Thymus (tissue), 11 donors: Measurements from ENCODE around the gene COQ5. TPM values are rescaled to one million over a fixed set of nuclear protein-coding genes. Genes with fewer than 3 reads are reported as not detected.

ENCODE experiments used
- DNase-seq, 9 donors: peaks; one replicate each; pipeline ENCODE4 v3.0.0-alpha.2; 2013; ENCODE audit warnings: low spot score in 9 of 9, low read depth in 6 of 9, missing footprints in 1 of 9
- H3K27ac ChIP-seq, 2 donors: one replicate each; pipeline ENCODE4 v1.5.1; 2013; ENCODE audit warnings: control low read depth in 1 of 2, low read depth in 1 of 2, low read length in 1 of 2, mild to moderate bottlenecking in 1 of 2, moderate library complexity in 1 of 2
- H3K27me3 ChIP-seq, 2 donors: one replicate each; pipeline ENCODE4 v1.5.1; 2013; ENCODE audit warnings: low read length in 1 of 2; ENCODE audit not compliant: control insufficient read depth in 2 of 2, insufficient read depth in 1 of 2
- H3K36me3 ChIP-seq, 2 donors: one replicate each; pipeline ENCODE4 v1.5.1; 2013; ENCODE audit warnings: low read length in 1 of 2, mild to moderate bottlenecking in 1 of 2, moderate library complexity in 1 of 2; ENCODE audit not compliant: control insufficient read depth in 2 of 2, insufficient read depth in 2 of 2
- H3K4me1 ChIP-seq, 2 donors: one replicate each; pipeline ENCODE4 v1.5.1; 2013; ENCODE audit warnings: low read length in 2 of 2; ENCODE audit not compliant: control insufficient read depth in 2 of 2, insufficient read depth in 2 of 2
- H3K4me3 ChIP-seq, 2 donors: one replicate each; pipeline ENCODE4 v1.5.1; 2013; ENCODE audit warnings: low read length in 2 of 2, control low read depth in 1 of 2, mild to moderate bottlenecking in 1 of 2
- H3K9me3 ChIP-seq, 2 donors: one replicate each; pipeline ENCODE4 v1.5.1; 2013; ENCODE audit warnings: low read length in 1 of 2, mild to moderate bottlenecking in 1 of 2; ENCODE audit not compliant: control insufficient read depth in 2 of 2, insufficient read depth in 1 of 2
- WGBS: extraction: QIAGEN DNeasy Blood & Tissue Kit; methylation state at CpG from one replicate; pipeline ENCODE4 v1.1.7; 2013; 5-methylcytosine and 5-hydroxymethylcytosine counted together
- polyA plus RNA-seq: library from polyadenylated mRNA; stranded (reverse); fragments of 200-250 nt; gene quantifications from one replicate; pipeline ENCODE4 v1.2.3, GENCODE V29; 2013
- total RNA-seq: library from RNA; stranded (reverse); fragments of 120-200 nt; gene quantifications from one replicate; pipeline ENCODE4 v1.2.4, GENCODE V29; 2013
- donor health status: healthy.

Gene COQ5
- total and polyA plus RNA-seq, 2 donors = 32.6 to 47.5 TPM

DNA sequence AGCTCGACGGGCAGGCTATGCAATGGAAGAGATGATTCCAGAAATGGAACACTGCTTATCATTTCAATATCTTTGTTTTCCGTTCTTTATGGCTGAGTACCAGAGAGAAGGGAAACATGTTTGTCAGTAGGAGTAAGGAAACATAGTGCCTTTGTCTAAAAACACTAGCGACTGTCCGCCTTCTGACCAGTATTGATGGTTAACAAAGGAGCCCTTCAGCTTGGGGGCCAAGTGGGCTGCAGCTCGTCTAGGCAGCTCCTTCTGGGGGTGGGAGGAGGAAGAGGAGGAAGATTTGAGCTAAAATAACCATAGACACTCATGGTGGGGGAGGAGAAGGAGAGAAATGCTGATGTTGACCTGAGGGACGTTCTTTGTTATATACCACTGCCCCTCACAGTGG, 15.0 kb downstream of the COQ5 start:
- Histone ChIP-seq H3K4me1 (no peaks in the 10 kb centered on the region), H3K9me3 (no peaks in the 10 kb centered on the region), H3K36me3 (peaks cover 38 to 42% of the 10 kb centered on the region in 2 donors), H3K27me3 (no peaks in the 10 kb centered on the region), H3K4me3 (no peak overlapping the region), H3K27ac (no peak overlapping the region)
- WGBS = 98% methylated on average over 7 of the region's 7 CpGs
- DNase-seq = no peak

DNA sequence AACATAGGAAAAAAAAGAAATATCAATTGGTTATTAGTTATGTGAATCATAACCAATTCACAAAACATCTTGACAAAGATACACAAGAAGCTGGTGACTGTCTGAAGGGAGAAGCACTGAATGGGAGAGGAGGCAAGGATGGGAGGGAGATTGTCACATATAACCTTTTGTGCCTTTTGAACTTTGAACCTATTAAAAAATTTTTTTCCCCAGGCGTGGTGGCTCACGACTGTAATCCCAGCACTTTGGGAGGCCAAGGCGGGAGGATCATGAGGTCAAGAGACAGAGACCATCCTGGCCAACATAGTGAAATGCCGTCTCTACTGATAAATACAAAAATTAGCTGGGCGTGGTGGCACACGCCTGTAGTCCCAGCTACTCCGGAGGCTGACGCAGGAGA, 20.4 kb downstream of the COQ5 start:
- DNase-seq = no peak
- Histone ChIP-seq H3K4me3 (no peak overlapping the region), H3K4me1 (no peaks in the 10 kb centered on the region), H3K27me3 (no peaks in the 10 kb centered on the region), H3K9me3 (no peaks in the 10 kb centered on the region), H3K36me3 (peaks cover 41 to 45% of the 10 kb centered on the region in 2 donors), H3K27ac (no peak overlapping the region)
- WGBS = 98% methylated on average over 8 of the region's 8 CpGs

DNA sequence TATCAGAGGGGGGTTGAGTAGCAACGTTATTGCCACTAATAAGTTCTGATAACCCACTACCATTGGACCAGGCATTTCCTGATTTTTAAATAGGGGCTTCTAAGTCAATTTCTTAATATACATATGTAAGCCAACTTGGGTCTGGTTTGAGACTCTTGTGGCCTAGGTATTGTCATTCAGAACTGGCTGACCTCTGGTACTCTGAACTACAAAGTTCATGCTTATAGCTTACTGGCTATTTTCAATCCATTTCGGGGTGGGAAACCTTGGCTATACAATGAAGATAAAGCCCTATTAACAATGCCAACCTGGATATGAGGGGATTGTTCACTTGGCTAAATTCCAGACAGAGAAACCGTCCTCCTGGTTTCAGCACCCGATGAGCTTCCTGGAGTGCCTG, 24.4 kb downstream of the COQ5 start:
- no peak overlapping the region for H3K27ac ChIP-seq
- H3K4me3 ChIP-seq = no peak overlapping the region
- H3K9me3 ChIP-seq = no peaks in the 10 kb centered on the region
- no peaks in the 10 kb centered on the region for H3K27me3 ChIP-seq
- WGBS = 94% methylated on average over 4 of the region's 4 CpGs
- H3K36me3 ChIP-seq = peaks cover 37 to 61% of the 10 kb centered on the region in 2 donors
- peaks cover 4 to 8% of the 10 kb centered on the region in 2 donors for H3K4me1 ChIP-seq
- DNase-seq = no peak

DNA sequence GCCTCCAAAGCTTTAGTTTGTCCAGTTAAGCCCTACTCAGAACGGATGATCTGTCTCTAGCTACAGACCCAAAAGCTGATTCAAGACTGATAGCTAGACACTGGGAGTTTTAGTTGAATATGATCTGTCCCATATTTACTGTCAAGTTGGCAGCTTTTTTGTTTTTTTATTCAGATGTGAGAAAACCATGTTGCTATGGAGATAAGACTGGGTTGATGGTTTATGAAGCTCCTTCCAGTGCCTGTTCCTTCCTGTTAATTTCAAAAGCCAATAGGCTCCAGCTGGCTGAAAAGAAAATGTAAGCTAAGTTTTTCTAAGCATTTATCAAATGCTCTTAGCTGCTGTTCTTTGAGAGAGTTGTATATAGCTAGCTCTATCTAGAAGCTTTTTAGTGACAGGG, 28.4 kb downstream of the COQ5 start:
- H3K27ac ChIP-seq = no peak overlapping the region
- H3K36me3 ChIP-seq = peaks cover 24 to 63% of the 10 kb centered on the region in 2 donors
- no peak overlapping the region for H3K4me3 ChIP-seq
- H3K9me3 ChIP-seq = no peaks in the 10 kb centered on the region
- peaks cover 14 to 19% of the 10 kb centered on the region in 2 donors for H3K4me1 ChIP-seq
- WGBS = 93% methylated on average over 1 of the region's 1 CpG
- H3K27me3 ChIP-seq = no peaks in the 10 kb centered on the region
- peak in 1 of 9 donors; percentile 30 for DNase-seq

DNA sequence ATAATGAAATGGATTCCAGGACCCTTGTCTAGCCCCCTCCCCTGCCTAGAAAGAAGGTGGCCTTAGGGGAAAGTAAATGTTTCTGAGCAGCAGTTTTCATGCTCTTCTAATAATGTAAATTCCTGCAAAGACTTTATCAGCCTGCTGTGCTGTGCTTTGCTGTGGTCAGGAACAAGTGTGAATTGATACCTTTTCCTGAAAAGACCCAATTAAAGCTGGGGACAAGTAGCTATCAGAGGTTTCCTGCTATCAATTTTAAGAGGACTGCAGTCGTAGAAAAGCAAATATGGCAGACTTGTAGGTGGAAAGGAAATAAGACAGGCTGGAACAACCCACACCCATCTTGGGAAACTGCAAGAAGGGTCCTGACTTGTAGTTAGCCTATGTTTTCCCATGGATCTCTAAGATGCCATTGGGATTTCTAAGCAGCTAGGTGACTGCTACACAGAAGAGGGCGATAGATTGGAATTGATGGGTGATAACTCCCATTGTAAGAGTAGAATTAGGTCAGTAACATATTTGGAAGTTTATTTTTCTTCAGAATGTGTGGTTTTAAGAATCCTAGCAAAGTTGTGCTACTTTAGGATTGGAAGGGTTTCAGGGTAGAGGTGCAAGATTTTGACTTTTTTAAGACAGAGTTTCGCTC, 30.0 kb downstream of the COQ5 start:
- peaks cover 18 to 54% of the 10 kb centered on the region in 2 donors for H3K36me3 ChIP-seq
- no peak overlapping the region for H3K27ac ChIP-seq
- no peak overlapping the region for H3K4me3 ChIP-seq
- 98% methylated on average over 3 of the region's 3 CpGs for WGBS
- H3K4me1 ChIP-seq = peaks cover 14 to 25% of the 10 kb centered on the region in 2 donors
- no peaks in the 10 kb centered on the region for H3K27me3 ChIP-seq
- DNase-seq = no peak
- H3K9me3 ChIP-seq = no peaks in the 10 kb centered on the region

DNA sequence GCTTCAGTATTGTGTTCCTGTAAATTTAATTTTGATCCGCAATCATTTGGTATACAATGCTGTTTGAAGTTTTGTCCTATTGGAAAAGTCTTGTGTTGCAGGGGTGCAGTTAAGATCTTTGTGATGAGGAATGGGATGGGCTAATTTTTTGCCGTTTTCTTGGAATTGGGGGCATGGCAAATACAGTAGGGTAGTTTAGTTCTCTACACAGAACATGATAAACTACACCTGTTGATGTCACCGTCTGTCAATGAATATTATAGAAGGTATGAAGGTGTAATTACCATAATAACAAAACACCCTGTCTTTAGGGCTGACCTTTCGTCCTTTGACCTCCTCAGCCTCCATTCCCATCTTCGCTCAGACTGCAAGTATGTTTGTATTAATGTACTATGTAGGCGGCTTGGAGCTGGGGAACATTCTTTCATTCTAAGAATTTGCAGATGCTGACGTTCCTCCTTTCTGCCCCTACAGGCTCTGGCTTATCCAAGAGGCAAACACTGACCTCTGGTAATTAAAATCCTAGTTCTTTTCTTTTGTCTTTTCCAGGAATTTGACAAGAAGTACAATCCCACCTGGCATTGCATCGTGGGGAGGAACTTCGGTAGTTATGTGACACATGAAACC, 31.3 kb downstream of the COQ5 start:
- Histone ChIP-seq H3K4me3 (peak overlapping the region; percentile 73 to 94), H3K27me3 (no peaks in the 10 kb centered on the region), H3K27ac (no peak overlapping the region), H3K36me3 (peaks cover 11 to 40% of the 10 kb centered on the region in 2 donors), H3K4me1 (peaks cover 14 to 25% of the 10 kb centered on the region in 2 donors), H3K9me3 (no peaks in the 10 kb centered on the region)
- no peak for DNase-seq
- WGBS = 67% methylated on average over 9 of the region's 9 CpGs

DNA sequence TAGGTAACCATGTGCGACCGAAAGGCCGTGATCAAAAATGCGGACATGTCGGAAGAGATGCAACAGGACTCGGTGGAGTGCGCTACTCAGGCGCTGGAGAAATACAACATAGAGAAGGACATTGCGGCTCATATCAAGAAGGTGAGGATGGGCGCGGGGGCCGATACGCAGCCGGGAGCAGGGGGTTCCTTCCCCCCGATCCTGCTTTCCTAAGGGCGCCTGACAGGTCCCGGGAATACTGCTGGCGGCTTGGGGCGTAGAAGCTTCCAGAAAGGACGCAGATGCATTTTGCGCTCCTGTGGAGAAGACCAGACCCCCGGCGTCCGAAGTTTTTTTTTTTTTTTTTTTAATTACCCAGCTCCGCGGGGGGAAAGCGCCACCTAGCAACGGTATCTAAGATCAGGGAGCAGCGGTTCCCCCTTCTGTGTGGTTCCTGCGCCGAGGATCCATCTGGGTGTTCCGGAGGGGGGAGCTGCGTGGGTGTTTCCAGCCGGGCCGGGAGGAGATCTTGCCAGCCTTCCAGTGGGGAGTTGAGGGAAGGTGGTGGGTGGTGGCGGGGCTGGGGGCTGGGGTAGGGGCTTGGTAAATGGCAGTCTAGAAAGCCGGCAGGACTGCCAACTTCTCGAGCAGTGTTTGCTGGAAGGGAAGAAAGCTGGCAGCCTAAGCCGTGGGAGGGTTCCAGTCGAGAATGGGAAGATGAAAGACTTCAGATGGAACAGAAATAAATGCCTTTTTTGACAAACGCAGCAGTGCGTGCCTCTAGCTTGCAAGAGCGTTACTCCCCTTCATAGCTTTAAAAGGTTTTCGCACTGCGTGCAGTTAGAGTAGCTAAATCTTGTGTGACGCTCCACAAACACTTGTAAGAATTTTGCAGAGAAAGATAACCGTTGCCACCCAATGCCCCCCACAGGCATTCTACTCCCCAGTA, 32.3 kb downstream of the COQ5 start:
- Histone ChIP-seq H3K36me3 (peaks cover 11 to 37% of the 10 kb centered on the region in 2 donors), H3K4me3 (peak overlapping the region; percentile 73 to 94), H3K27ac (peak overlapping the region; percentile 82 to 88), H3K9me3 (no peaks in the 10 kb centered on the region), H3K4me1 (peaks cover 14 to 25% of the 10 kb centered on the region in 2 donors), H3K27me3 (no peaks in the 10 kb centered on the region)
- DNase-seq = peak in 7 of 9 donors; percentile 24 to 68 (median 45)
- 1% methylated on average over 47 of the region's 47 CpGs for WGBS

DNA sequence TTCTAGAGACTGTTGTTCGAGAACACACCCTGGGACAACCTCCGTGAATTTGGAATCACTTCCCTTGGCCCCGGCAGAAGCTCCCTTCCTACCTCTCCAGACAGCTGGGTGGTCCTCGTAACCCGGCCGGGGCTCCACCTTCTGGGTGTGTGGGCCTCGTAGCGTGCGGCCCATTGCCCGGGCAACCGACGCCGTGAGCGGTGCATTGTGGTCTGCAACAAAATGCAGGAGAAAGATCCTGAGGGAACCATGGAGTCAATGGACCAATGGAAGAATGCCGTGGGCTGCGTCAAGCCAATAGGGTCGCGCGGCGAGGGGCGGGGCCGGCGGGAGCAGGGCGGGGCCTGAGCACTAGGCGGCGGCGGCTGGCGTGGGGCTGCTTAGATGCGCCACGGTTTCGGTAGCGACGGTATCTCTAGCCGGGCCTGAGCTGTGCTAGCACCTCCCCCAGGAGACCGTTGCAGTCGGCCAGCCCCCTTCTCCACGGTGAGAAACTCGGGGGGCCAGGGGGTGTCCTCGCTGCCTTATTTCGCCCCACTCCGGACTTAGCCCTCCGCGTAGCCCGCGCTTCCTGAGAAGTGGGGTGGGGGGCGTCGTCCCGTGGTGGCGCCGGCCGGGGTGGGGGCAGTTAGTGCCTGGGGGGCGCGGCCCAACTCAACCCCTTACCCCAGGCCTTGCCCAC, 33.1 kb downstream of the COQ5 start, which contains the start of gene DYNLL1:
TSS of gene DYNLL1 (plus strand) at position 383 of the 682 bp plus-strand sequence. CDS start 309 bp downstream, outside the sequence.
- peaks cover 14 to 23% of the 10 kb centered on the region in 2 donors for H3K4me1 ChIP-seq
- H3K4me3 ChIP-seq = peak within 1 kb of the TSS; percentile 73 to 94
- no peaks in the 10 kb centered on the region for H3K27me3 ChIP-seq
- no peaks in the 10 kb centered on the region for H3K9me3 ChIP-seq
- WGBS = under 1% methylated on average over 53 of the region's 53 CpGs
- DNase-seq = peak; percentile 93 to 99 (median 95)
- peaks cover 7 to 31% of the 10 kb centered on the region in 2 donors for H3K36me3 ChIP-seq
- H3K27ac ChIP-seq = peak within 1 kb of the TSS; percentile 82 to 88
